Measurements from ENCODE around the gene SORBS1. TPM values are rescaled to one million over a fixed set of nuclear protein-coding genes. Genes with fewer than 3 reads are reported as not detected.

Gene SORBS1
- total and polyA plus RNA-seq, 4 donors: 33.2 to 71.3 (median 44.1) TPM

- H3K4me3 ChIP-seq (ENCODE audit: low read depth in 1 of 3, low read length in 3 of 3): no peak overlapping the region
- H3K4me1 ChIP-seq (ENCODE audit: control insufficient read depth in 4 of 4, insufficient read depth in 4 of 4, low read length in 3 of 4): peaks cover 0 to 2% (median 0%) of the 10 kb centered on the region in 4 donors
- TF ChIP-seq HNF4G (IDR thresholded peaks at IDR 0.05): no peak
- TF ChIP-seq EGR1 (IDR thresholded peaks at IDR 0.05; ENCODE audit: low read depth in 2 of 2): no peak
- TF ChIP-seq, protein P1, sequence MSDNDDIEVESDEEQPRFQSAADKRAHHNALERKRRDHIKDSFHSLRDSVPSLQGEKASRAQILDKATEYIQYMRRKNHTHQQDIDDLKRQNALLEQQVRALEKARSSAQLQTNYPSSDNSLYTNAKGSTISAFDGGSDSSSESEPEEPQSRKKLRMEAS (IDR thresholded peaks at IDR 0.05): no peak
- TF ChIP-seq RXRA (IDR thresholded peaks at IDR 0.05): no peak
- no peak for TF ChIP-seq HNF4A (conservative IDR thresholded peaks at IDR 0.05)
- TF ChIP-seq, protein P2, sequence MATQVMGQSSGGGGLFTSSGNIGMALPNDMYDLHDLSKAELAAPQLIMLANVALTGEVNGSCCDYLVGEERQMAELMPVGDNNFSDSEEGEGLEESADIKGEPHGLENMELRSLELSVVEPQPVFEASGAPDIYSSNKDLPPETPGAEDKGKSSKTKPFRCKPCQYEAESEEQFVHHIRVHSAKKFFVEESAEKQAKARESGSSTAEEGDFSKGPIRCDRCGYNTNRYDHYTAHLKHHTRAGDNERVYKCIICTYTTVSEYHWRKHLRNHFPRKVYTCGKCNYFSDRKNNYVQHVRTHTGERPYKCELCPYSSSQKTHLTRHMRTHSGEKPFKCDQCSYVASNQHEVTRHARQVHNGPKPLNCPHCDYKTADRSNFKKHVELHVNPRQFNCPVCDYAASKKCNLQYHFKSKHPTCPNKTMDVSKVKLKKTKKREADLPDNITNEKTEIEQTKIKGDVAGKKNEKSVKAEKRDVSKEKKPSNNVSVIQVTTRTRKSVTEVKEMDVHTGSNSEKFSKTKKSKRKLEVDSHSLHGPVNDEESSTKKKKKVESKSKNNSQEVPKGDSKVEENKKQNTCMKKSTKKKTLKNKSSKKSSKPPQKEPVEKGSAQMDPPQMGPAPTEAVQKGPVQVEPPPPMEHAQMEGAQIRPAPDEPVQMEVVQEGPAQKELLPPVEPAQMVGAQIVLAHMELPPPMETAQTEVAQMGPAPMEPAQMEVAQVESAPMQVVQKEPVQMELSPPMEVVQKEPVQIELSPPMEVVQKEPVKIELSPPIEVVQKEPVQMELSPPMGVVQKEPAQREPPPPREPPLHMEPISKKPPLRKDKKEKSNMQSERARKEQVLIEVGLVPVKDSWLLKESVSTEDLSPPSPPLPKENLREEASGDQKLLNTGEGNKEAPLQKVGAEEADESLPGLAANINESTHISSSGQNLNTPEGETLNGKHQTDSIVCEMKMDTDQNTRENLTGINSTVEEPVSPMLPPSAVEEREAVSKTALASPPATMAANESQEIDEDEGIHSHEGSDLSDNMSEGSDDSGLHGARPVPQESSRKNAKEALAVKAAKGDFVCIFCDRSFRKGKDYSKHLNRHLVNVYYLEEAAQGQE (IDR thresholded peaks at IDR 0.05): no peak
- no peak for TF ChIP-seq NR2F2 (IDR thresholded peaks at IDR 0.05)
- TF ChIP-seq ZBTB33 (IDR thresholded peaks at IDR 0.05): no peak
- TF ChIP-seq ATF3 (IDR thresholded peaks at IDR 0.05): no peak
- no peak for TF ChIP-seq YY1 (IDR thresholded peaks at IDR 0.05)
- no peak for TF ChIP-seq RAD21 (IDR thresholded peaks at IDR 0.05)
- no peak for TF ChIP-seq JUND (IDR thresholded peaks at IDR 0.05)
- no peak for TF ChIP-seq FOXA2 (IDR thresholded peaks at IDR 0.05)
- TF ChIP-seq FOXA1 (IDR thresholded peaks at IDR 0.05): no peak
- no peak for TF ChIP-seq TAF1 (conservative IDR thresholded peaks at IDR 0.05)
- H3K9me3 ChIP-seq (ENCODE audit: control insufficient read depth in 4 of 4, low read length in 3 of 4): no peaks in the 10 kb centered on the region
- DNase-seq (ENCODE audit: low spot score): no peak
- no peaks in the 10 kb centered on the region for H3K27me3 ChIP-seq (ENCODE audit: control insufficient read depth in 4 of 4, insufficient read depth in 4 of 4, low read length in 3 of 4)
- H3K9ac ChIP-seq (ENCODE audit: low read depth in 1 of 2, low read length in 2 of 2): no peak overlapping the region
- no peak overlapping the region for H3K27ac ChIP-seq (ENCODE audit: low read depth in 1 of 2, low read length in 2 of 2)
- H3K36me3 ChIP-seq (ENCODE audit: control insufficient read depth in 4 of 4, insufficient read depth in 3 of 4, low read depth in 1 of 4, low read length in 3 of 4): peaks cover 5 to 21% (median 8%) of the 10 kb centered on the region in 4 donors
These were observed 201.0 kb downstream of the SORBS1 start for GRCh38 chr10:95360122-95360714.

GRCh38 chr10:95359466-95359865, 201.7 kb downstream of the SORBS1 start:
- WGBS: 95% methylated on average over 6 of the region's 6 CpGs
- H3K9ac ChIP-seq (ENCODE audit: low read depth in 1 of 2, low read length in 2 of 2): no peak overlapping the region
- H3K4me1 ChIP-seq (ENCODE audit: control insufficient read depth in 4 of 4, insufficient read depth in 4 of 4, low read length in 3 of 4): peaks cover 0 to 2% (median 0%) of the 10 kb centered on the region in 4 donors
- DNase-seq (ENCODE audit: low spot score): no peak
- no peak overlapping the region for H3K27ac ChIP-seq (ENCODE audit: low read depth in 1 of 2, low read length in 2 of 2)
- H3K4me3 ChIP-seq (ENCODE audit: low read depth in 1 of 3, low read length in 3 of 3): no peak overlapping the region
- no peaks in the 10 kb centered on the region for H3K27me3 ChIP-seq (ENCODE audit: control insufficient read depth in 4 of 4, insufficient read depth in 4 of 4, low read length in 3 of 4)
- TF ChIP-seq JUND (IDR thresholded peaks at IDR 0.05): no peak
- H3K36me3 ChIP-seq (ENCODE audit: control insufficient read depth in 4 of 4, insufficient read depth in 3 of 4, low read depth in 1 of 4, low read length in 3 of 4): peaks cover 4 to 20% (median 9%) of the 10 kb centered on the region in 4 donors
- H3K9me3 ChIP-seq (ENCODE audit: control insufficient read depth in 4 of 4, low read length in 3 of 4): no peaks in the 10 kb centered on the region

All from liver (tissue), 9 donors.